SJSA1 (cell line): ENCODE data around the gene ZBTB16. TPM values are rescaled to one million over a fixed set of nuclear protein-coding genes. Genes with fewer than 3 reads are reported as not detected.
A peak's percentile ranks its signal among the peaks of the same experiment; 100 is the strongest.

Experiments used
- DNase-seq, 2 experiments: peaks; one replicate each; pipeline ENCODE4 v3.0.0-alpha.2; 2015 to 2020; ENCODE audit warnings: low spot score in 2 of 2, low read depth in 1 of 2
- H3K27ac ChIP-seq: fragments of 250-450 bp; sonication (Bioruptor Pico); 2 replicates; pipeline ENCODE4 v1.5.1; 2020; ENCODE audit warnings: mild to moderate bottlenecking, moderate library complexity
- H3K27me3 ChIP-seq: fragments of 250-450 bp; sonication (Bioruptor Pico); replicated peaks from 2 replicates; pipeline ENCODE4 v1.5.1; 2020; ENCODE audit warnings: mild to moderate bottlenecking, moderate library complexity
- H3K36me3 ChIP-seq: fragments of 250-450 bp; sonication (Bioruptor Pico); 2 replicates; pipeline ENCODE4 v1.5.1; 2020; ENCODE audit warnings: mild to moderate bottlenecking
- H3K4me1 ChIP-seq: fragments of 250-450 bp; sonication (Bioruptor Pico); replicated peaks from 2 replicates; pipeline ENCODE4 v1.6.1; 2021; ENCODE audit warnings: mild to moderate bottlenecking
- H3K4me3 ChIP-seq: fragments of 250-450 bp; sonication (Bioruptor Pico); 2 replicates; pipeline ENCODE4 v1.5.1; 2020; ENCODE audit warnings: mild to moderate bottlenecking
- H3K9me3 ChIP-seq: fragments of 250-450 bp; sonication (Bioruptor Pico); replicated peaks from 2 replicates; pipeline ENCODE4 v1.5.1; 2020; ENCODE audit warnings: mild to moderate bottlenecking
- total RNA-seq: library from RNA; depleted of rRNA; stranded (reverse); fragments of >200 nt; shearing (Covaris generic); gene quantifications from 2 replicates; pipeline ENCODE4 v1.2.3, GENCODE V29; 2014

ZBTB16 gene
- total RNA-seq, 1 experiment from 2014 or later, result not detected

- Histone ChIP-seq H3K4me1 (no peaks in the 10 kb centered on the region), H3K9me3 (no peaks in the 10 kb centered on the region), H3K27me3 (no peaks in the 10 kb centered on the region), H3K36me3 (no peaks in the 10 kb centered on the region), H3K4me3 (no peak overlapping the region), H3K27ac (no peak overlapping the region)
- DNase-seq, result no peak
Measured at GRCh38 chr11:114050258-114050927, 9.1 kb upstream of the ZBTB16 start.

DNA sequence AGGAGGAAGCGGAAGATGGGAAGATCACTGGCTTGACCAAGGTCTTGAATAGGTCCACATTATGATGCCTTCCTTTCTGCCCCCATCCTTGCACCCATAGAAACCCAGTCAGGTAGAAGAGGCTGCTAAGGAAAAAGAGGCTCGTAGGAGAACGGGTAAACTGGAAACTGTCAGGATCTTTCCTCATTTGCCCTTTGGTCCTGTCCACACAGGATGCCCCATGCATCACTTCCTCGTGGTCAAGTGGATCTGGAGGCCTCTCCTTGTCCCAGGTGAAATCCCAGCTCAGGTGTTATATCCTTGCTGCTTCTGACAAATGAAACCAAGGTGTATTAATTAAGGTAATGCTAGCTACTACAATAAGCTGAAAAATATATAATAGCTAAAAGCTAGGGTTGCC, 8.0 kb upstream of the ZBTB16 start:
- Histone ChIP-seq H3K27me3 (no peaks in the 10 kb centered on the region), H3K27ac (no peak overlapping the region), H3K4me1 (no peaks in the 10 kb centered on the region), H3K4me3 (no peak overlapping the region), H3K9me3 (no peaks in the 10 kb centered on the region), H3K36me3 (no peaks in the 10 kb centered on the region)
- no peak for DNase-seq

GRCh38 chr11:114052160-114052559, 7.4 kb upstream of the ZBTB16 start:
- Histone ChIP-seq H3K36me3 (no peaks in the 10 kb centered on the region), H3K9me3 (no peaks in the 10 kb centered on the region), H3K27ac (no peak overlapping the region), H3K4me3 (no peak overlapping the region), H3K4me1 (no peaks in the 10 kb centered on the region), H3K27me3 (no peaks in the 10 kb centered on the region)
- DNase-seq, result no peak

DNA sequence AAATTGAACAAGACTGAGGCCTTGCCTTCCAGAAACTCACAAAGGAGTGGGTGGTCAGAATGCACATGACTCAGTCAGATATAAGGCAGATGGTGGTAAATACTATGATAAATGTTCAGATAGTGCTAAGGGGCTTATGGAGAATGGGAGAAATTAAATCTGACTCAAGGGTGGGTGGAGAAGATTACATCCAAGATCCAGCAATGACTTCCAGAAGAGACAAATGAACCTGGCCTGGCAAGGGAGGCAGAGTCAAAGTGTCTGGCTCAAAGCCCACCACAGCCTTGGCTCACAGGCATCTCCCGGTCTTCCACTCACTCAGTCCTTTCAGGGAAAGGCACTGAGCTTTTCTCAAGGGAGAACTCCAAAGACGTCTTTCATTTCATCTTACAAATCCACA, 6.1 kb upstream of the ZBTB16 start:
- DNase-seq, result no peak
- Histone ChIP-seq H3K36me3 (no peaks in the 10 kb centered on the region), H3K27me3 (no peaks in the 10 kb centered on the region), H3K4me3 (no peak overlapping the region), H3K9me3 (no peaks in the 10 kb centered on the region), H3K27ac (no peak overlapping the region), H3K4me1 (no peaks in the 10 kb centered on the region)

DNA sequence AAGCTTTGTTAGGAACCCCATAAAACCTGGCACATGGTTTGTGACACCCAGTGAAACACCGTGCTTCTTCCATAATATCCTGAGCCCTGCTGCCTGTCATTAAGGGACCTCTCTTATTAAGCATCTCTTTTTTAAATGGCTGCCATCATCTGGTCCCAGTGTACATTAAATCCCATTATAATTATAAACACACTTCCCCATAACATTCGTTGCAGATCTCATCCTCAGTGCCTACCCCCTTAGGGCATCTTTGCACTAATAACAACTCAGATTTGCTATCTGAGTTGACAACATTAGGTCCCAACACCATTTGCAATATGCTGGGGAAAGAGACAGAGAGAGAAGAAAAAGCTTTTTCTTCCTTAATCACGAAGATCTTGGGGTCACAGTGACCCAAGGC, 4.7 kb upstream of the ZBTB16 start:
- no peak overlapping the region for H3K27ac ChIP-seq
- no peaks in the 10 kb centered on the region for H3K36me3 ChIP-seq
- H3K27me3 ChIP-seq, result peaks cover 3% of the 10 kb centered on the region
- no peaks in the 10 kb centered on the region for H3K4me1 ChIP-seq
- no peak overlapping the region for H3K4me3 ChIP-seq
- DNase-seq, result no peak
- no peaks in the 10 kb centered on the region for H3K9me3 ChIP-seq

GRCh38 chr11:114056409-114056808, 3.1 kb upstream of the ZBTB16 start:
- Histone ChIP-seq H3K9me3 (no peaks in the 10 kb centered on the region), H3K27ac (no peak overlapping the region), H3K4me3 (no peak overlapping the region), H3K36me3 (no peaks in the 10 kb centered on the region), H3K4me1 (peaks cover 9% of the 10 kb centered on the region; the same call in 1 of the 2 replicates), H3K27me3 (peaks cover 19% of the 10 kb centered on the region)
- no peak for DNase-seq

DNA sequence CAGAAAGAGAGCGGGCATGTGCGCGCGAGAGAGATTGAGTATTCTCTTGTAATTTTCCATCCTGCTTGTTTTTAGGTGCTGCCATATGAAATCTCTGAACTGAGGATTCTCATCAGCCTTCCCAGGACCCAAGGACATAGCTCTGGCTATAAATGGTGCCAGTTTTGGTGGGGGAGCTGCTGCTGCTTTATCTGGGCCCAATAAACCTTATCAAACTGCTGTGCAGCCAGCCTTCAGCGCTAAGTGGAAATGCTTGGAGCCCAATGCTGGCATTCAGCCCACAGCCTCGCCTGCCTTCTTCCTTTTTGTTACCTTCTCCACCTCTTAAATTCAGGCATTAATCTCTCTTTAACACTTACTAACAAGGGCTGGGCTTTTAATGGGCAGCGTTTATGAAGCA, 2.4 kb upstream of the ZBTB16 start:
- Histone ChIP-seq H3K4me3 (no peak overlapping the region), H3K27me3 (peaks cover 23% of the 10 kb centered on the region), H3K27ac (no peak overlapping the region), H3K36me3 (no peaks in the 10 kb centered on the region), H3K4me1 (peaks cover 9% of the 10 kb centered on the region; the same call in 1 of the 2 replicates), H3K9me3 (no peaks in the 10 kb centered on the region)
- DNase-seq, result no peak

DNA sequence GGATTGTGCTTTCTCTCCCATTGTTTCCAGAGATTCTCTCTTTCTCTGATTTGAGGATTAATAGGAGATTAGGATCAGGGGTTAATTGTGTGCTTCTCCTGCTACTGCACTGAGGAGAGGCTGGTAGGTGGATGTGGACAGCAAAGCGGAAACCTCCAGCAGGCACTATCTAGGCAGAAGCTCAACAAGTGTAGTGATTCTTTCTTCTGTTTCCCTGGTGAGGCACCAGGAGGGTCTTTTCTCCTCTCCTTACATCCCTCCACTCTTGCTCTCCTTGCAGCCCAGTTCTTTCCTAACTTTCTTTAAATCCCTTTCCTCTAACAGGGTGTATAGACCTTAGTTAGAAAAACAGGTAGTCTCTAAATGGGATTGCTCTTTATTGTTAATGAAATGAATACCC, 1.9 kb upstream of the ZBTB16 start:
- Histone ChIP-seq H3K27ac (no peak overlapping the region), H3K36me3 (no peaks in the 10 kb centered on the region), H3K9me3 (no peaks in the 10 kb centered on the region), H3K27me3 (peaks cover 23% of the 10 kb centered on the region), H3K4me1 (peaks cover 9% of the 10 kb centered on the region; the same call in 1 of the 2 replicates), H3K4me3 (no peak overlapping the region)
- DNase-seq, result no peak

DNA sequence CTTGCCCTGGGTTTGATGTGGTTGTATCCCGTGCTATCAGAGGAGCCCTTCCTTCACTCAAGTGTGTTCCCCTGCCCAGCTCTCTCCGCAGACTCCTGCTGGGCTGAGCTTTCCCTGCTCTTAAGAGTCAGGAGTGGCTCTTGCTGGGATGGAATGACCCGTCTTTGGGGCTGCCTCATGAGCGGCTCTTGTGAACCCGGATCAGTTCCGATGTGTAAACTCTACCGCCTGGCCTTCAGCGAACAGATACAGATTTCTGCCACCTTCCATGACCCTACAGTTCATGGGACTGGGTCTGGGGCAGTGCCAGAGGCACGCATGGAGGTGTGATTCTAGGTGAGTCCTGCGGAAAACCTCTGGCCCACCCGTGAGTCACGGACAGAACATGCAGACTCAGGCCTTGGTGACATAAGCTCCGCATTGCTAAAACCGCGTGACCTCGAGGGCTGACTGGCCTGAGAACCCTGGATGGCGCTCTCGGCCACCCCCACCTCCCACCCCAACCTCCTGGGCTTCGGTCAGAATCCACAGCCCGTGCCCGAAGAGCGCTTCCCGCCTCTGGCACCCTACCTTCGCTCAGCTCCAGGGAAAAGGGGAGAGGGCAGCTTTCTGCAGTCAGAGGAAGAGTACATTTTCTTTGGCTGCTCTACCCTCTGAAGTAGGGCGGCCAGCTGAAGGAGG, 1.3 kb upstream of the ZBTB16 start:
- peaks cover 9% of the 10 kb centered on the region; the same call in 1 of the 2 replicates for H3K4me1 ChIP-seq
- H3K9me3 ChIP-seq, result no peaks in the 10 kb centered on the region
- no peak for DNase-seq
- no peak overlapping the region for H3K27ac ChIP-seq
- peaks cover 23% of the 10 kb centered on the region for H3K27me3 ChIP-seq
- H3K4me3 ChIP-seq, result no peak overlapping the region
- no peaks in the 10 kb centered on the region for H3K36me3 ChIP-seq

GRCh38 chr11:114058871-114059277, 637 bp upstream of the ZBTB16 start:
- H3K4me1 ChIP-seq, result peaks cover 9% of the 10 kb centered on the region; the same call in 1 of the 2 replicates
- no peak overlapping the region for H3K27ac ChIP-seq
- no peak for DNase-seq
- no peaks in the 10 kb centered on the region for H3K9me3 ChIP-seq
- H3K36me3 ChIP-seq, result no peaks in the 10 kb centered on the region
- no peak overlapping the region for H3K4me3 ChIP-seq
- peaks cover 23% of the 10 kb centered on the region for H3K27me3 ChIP-seq

DNA sequence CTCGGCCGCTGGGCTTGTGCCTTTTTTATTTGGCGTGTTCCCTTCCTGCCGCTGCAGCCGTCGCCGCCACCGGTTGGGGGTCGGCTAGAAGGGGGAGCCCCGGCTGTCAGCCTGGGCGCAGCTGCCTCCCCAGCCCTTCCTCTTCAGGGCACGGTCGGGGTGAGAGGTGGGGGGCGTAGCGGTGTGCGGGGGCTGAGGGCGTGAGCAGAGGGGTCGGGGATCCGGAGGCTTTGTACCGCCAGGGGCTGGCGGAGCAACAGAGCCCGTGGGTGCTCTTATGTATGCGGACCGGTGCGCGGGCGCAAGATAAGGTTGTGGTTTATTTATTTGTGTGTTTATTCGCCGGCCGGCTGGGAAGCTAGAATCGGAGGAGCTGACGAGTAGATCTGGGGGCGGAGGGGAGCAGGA, 477 bp downstream of the ZBTB16 start:
- H3K4me1 ChIP-seq, result peaks cover 9% of the 10 kb centered on the region; the same call in 1 of the 2 replicates
- no peak overlapping the region for H3K27ac ChIP-seq
- DNase-seq, result no peak
- H3K4me3 ChIP-seq, result no peak overlapping the region
- peaks cover 23% of the 10 kb centered on the region for H3K27me3 ChIP-seq
- no peaks in the 10 kb centered on the region for H3K9me3 ChIP-seq
- H3K36me3 ChIP-seq, result no peaks in the 10 kb centered on the region

- H3K4me3 ChIP-seq, result peak overlapping the region; percentile 28
- no peak overlapping the region for H3K27ac ChIP-seq
- peak in 1 of 2 experiments; percentile 9 for DNase-seq
- H3K9me3 ChIP-seq, result no peaks in the 10 kb centered on the region
- H3K36me3 ChIP-seq, result no peaks in the 10 kb centered on the region
- peaks cover 9% of the 10 kb centered on the region; the same call in 1 of the 2 replicates for H3K4me1 ChIP-seq
- peaks cover 23% of the 10 kb centered on the region for H3K27me3 ChIP-seq
Measured at GRCh38 chr11:114060392-114061047, 1.0 kb downstream of the ZBTB16 start.

DNA sequence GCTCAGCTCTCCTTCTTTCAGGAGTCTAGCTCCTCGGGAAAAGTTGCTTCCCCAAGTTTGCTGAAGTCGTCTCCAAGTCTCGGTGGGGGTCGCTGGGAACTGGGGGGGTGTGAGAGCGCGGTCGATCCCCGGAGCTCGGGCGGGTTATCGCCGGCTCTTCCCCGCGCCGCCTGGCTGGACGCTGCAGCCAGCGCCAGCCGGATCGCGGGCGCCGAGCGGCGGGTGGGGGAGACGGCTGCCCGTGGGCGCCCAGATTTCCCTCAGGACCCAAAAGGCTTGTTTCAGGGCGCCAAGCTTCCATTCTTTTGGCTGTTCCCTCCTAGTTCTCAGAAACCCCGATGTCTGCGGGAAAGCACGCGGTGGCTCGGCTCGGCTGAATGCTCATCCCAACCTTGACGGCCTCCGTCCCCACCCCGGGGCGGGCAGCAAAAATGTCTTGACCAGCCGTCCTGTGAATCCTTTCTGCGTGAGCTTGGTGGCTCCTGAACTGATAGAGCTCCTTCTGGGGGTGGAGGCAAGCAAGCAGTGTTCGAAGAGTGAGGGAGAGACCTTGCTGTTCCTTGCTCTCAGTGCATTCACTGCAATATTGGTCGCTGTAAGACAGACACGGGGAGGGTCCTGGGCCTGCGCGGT, 1.7 kb downstream of the ZBTB16 start:
- Histone ChIP-seq H3K27me3 (peaks cover 23% of the 10 kb centered on the region), H3K27ac (no peak overlapping the region), H3K4me3 (peak overlapping the region; percentile 28), H3K4me1 (peaks cover 9% of the 10 kb centered on the region; the same call in 1 of the 2 replicates), H3K36me3 (no peaks in the 10 kb centered on the region), H3K9me3 (no peaks in the 10 kb centered on the region)
- no peak for DNase-seq

GRCh38 chr11:114061681-114062049, 2.2 kb downstream of the ZBTB16 start:
- Histone ChIP-seq H3K4me1 (peaks cover 9% of the 10 kb centered on the region; the same call in 1 of the 2 replicates), H3K36me3 (no peaks in the 10 kb centered on the region), H3K27ac (no peak overlapping the region), H3K9me3 (no peaks in the 10 kb centered on the region), H3K27me3 (peaks cover 23% of the 10 kb centered on the region), H3K4me3 (no peak overlapping the region)
- no peak for DNase-seq
